GM19395 (cell line): ENCODE measurements around the gene CDH13.

Experiments
- ATAC-seq: cut with Tn5 transposase; IDR thresholded peaks from one replicate; pipeline ENCODE4 v1.9.1; 2021; ENCODE audit warnings: mild to moderate bottlenecking, moderate library complexity; ENCODE audit not compliant: unreplicated experiment

The CDH13 gene

DNA sequence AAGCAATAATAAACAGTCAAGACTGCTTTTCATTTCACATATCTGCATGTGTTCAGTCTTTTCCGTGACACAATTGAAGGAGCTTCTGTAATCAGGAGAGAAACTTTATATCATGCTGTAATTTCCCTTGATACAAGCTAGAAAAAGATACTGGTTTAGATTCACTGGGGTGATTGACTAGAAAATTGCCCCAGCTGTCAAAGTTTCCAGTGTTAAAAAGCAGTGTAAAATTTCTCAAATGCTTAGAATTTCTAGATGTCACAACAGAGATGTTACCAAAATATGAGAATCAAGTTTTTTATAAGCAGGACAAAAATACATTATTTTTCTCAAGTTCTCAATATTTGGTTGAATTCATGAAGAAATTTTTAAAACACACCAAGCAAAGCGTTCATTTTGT is 888.6 kb downstream of the CDH13 start:
- no peak for ATAC-seq

DNA sequence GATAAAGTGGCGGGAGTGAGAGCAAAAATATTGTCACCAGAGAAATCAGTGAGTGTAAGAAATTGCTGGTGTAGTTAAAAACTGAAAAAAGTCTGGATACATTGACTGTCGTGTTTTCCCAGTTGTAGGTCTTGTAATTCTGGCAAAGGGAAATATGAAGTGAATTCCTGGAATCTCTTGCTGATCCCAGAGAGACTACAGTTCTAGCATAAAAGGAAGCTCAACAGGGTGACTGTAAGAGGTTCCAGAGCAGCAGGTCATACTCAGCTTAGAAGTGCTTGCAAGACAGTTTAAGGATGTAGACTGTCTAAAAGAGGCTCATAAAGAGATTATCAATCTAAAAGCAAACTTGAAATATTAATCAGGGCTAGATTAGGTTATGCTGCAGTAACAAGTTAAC is 890.2 kb downstream of the CDH13 start:
- no peak for ATAC-seq

DNA sequence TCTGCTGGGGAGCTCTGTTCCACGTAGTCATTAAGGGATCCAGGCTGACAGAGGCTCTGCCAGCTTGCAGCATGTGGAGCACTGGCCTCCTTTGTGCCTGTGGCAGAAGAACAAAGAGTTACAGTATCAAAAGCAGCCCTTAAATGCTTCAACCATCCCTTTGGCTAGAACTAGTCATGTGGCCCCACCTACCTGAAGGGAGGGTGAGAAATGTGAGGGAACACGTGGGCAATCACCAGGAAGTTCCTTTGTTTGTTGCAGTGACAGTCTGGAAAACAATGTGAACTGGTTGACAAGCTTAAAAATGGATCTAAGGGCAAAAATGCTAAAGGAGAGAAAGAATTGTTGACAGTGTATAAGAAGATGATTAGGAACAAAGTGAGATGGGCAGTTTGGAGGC is 890.6 kb downstream of the CDH13 start:
- no peak for ATAC-seq

DNA sequence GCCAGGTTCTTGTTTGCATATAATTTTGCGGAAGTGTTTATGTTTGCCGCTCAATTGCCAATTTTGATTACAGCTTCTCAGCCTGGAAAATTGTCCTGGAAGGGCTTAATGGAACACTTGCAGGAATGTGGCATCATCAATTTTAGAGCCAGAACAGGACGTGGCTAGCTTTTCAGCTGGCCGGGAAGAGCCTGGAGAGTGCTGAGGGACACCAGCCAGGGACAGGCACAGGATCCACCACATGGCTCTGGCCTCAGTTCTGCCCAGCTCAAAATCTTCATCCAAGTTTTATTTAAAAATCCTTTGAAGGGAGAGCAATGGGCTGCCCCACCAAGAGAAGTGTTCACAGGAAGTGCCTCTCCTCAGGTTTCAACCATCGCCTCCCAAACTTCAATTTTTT is 893.8 kb downstream of the CDH13 start:
- ATAC-seq: no peak

DNA sequence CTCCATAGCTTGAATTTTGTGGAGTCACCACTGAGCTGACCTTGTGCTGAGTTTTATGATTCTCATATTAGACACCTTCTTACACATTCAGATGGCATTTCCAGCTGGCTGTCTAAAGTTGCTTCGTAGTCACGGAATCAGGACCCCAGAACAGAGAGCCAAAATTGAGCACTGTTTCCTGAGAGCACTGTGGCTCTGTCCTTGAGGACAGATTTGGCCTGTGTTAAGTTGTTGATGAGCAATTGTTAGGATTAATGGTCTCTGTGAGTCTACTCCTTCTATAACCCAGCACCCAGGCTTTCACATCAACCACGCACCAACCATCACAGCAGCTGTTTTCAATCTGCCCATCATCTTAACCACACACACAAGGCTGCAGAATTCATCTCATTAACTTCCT is 903.5 kb downstream of the CDH13 start:
- no peak for ATAC-seq

DNA sequence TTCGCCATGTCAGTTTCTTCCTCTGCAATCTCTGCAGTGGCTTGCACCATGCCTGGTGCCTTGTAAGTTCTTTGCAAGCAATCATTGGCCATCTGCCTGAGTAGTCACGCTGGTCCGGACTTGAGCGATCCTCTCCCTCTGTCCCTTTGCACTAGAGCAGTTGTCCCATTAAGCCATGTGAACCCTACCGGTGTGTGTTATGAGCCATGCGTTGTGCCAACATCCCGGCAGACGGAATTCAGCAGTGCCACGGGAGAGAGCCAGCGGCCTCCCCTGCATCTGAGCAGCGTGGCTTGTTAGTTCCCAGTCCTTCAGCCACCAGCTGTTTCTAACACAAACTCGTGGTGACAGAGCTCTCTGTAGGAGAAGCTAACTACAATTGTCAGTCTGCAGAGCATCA is 905.9 kb downstream of the CDH13 start:
- ATAC-seq: no peak

DNA sequence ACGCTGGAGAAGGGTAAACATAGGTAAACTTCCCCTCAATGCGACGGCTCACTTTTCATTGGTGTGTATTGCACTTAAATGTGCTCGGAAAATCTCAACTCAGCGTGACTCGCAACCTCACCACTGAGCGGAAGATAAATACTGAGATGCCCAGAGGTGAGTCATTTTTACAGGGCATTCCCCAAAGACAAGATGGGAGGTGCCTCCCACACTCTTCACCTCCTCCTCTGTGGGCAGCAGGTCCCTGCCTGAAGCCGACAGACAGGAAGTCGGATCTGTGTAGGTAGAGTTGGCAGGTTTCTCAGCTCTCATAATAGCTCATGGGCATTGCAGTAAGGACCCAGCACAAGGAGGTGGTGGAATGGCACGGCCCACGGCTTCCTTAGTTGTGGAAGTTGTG is 906.4 kb downstream of the CDH13 start:
- no peak for ATAC-seq

DNA sequence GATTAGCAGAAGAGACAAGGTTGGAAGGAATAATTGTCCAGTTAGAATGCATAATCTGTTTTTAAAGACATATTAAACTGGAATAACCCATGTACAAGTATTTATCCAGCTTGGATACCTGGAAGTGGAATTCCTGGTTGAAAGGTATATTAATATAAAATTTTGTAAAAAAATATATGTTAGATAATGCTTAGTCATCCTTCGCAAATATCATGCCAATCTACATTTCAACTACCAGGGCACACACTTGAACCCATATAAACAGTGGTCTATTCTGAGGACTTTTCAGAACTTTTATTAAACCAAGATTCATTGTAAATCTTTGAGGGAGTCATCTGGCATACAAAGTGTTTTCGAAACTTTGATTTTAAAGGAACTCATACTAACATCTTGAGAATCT is 911.9 kb downstream of the CDH13 start:
- no peak for ATAC-seq

DNA sequence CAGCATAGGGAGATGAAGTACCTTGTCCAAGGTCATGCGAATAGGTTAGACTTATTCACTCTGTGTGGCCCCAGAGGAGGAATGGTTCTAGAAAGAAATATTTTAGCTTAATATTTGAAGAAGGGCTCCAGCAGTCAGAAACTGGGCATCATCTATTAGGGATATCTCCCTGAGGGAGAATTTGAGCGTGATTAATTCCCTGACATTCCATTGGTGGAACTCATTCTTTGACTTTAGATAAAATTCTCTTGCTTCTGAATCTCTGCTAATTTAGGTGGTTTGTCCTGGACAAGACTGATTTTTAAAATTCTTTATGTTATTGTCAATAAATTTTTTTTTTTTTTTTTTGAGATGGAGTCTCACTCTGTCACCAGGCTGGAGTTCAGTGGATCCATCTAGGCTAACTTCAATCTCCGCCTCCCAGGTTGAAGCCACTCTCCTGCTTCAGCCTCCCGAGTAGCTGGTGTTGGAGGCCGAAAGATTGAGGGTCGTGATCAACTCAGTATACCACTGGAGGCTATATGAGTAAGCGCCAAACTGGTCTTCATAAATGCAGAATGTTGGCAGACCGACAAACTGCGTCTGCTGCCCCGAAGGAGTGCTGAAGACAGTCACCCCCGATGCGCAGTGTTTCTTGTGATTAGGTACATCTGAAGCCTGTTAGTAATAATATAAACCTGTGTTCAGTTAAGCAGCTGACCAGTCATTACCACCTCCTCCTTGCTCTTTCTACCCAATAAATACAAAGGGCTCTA is 913.1 kb downstream of the CDH13 start:
- no peak for ATAC-seq

DNA sequence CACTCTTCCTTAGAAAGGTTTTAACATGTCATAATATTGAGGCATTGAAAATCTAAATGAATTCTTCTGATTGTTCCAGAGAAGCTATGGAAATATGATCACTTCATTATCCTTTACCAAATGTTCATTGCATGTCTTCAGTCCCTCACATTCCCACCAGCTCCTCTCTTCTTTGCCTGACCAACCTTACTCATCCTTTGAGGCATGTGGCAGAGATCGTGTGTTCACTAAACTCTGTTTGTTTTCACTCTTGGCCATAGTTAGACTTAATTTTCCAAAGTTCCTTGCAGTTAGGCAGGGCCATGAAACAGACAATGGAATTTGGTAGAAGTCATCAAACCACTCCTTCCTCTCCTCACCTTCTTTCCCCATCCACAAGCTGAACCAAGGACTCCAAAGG is 914.5 kb downstream of the CDH13 start:
- ATAC-seq: no peak

DNA sequence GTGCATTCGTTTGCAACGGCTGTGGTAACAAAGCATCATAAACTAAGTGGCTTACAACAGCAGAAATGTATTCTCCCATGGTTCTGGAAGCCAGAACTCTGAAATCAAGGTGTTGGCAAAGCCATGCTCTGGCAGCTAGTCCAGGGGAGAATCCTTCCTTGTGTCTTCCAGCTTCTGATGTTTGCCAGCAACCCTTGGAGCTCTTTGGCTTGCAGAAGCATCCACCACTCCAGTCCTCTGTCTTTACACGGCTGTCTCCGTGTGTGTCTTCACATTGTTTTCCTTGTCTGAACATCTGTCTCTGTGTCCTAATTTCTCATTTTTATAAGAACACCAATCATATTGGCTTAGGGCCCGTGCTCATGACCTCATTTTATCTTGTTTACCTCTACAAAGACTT is 915.7 kb downstream of the CDH13 start:
- no peak for ATAC-seq

DNA sequence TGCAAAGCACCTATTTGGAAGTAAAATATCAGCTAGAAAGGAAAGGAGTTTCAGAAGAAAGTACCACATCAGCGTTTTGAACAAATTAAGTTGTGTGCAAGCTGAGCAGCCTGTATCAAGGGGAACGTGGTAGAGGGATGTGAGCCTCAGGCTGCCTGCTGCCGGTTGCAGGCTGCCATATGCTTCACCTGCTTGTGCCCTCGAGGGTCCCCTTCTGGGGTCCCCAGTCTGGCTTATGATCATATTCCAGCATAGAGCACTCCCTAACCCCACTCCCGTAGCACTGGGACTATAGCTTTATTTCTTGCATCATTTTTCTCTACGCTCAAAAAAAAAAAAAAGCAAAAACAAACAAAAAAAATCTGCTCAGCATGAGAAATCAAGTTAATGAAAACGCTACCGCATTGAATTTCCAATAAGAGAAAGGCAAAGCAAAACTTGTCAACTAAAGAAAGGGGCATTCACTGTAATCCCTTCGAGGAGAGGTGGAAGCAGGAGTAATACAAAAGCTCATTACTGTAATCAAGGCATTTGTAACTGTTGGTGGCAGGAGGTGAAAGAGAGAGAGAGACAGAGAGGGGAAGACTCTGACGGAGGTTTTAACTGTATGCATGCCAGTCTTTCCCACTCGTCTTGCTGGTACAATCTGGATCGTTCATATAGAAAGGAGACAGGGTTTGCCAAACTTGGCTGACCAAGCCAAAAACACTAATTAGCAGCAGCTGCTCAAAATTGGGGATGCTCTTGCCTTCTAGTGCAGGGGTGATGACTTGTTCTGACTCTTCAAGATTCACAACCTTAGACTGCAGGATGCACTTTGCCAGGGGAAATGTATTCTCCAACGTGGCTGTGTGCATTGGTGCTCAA is 922.8 kb downstream of the CDH13 start:
- no peak for ATAC-seq

DNA sequence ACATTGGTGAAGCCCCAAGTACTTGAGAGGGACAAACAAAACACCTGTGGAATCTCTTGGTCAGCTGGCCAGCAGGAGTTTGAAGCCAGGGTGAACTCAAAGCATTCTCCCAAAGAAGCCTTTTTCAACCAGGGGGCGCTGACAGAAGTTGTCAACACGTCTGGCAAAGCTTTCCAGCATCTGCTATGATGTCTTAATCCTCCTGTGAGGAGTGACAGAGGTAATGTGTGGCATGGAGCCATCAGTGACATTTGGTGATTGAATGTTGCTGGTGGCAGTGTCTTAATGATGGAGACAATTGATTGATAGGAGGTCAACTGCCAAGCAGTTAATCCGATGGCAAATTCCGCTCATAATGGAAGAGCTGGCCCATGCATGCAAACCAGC is 923.4 kb downstream of the CDH13 start:
- no peak for ATAC-seq

DNA sequence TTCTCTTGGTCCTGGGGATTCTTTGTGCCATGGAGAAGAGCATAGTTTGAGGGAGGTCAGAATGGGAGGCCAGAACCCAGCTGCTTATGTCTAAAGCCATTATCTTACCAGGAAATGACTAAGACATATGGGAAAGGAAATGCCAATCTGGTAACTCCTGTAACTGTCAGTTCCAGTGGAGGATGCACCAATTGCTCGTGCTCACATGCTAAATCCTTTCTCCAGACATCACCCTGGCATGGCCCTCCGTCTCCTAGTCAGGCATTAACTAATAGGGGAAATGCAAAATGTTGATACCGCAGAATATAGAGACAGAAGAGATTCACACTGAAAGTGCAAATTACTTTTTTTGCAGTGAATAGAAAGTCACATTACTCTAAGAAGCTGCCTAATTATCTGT is 925.5 kb downstream of the CDH13 start:
- ATAC-seq: no peak

DNA sequence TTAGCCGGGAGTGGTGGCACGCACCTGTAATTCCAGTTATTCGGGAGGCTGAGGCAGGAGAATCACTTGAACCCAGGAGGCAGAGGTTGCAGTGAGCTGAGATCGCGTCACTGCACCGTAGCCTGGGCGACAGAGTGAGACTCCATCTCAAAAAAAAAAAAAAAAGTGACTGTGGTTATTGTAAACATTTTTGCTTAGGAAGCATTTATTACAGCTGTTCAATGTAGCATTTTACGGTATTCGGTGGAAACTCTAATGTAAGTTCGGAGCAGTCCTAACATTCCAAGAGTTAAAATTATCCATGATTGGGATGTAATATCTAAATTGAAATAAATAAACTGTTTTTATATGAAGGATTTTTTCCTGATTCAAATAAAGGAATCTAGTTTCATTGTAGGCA is 926.2 kb downstream of the CDH13 start:
- ATAC-seq: no peak

DNA sequence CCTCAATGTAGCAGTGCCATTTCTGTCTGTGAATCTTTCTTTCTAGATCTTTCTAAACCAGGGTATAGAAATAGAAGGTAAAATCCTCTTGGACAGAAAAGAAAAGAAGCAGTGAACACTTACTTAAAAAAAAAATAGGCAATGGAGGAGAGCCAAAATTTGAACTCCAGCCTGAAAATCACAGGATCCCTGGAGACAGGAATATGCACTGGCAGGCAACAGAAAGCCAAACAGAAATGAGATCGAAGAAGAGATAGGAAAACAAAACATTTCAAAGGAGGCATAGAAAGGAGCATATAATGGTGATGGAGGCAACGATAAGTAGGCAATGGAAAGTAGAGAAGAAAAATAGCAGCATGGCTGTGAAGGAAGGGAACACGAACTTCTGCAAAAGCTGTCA is 927.3 kb downstream of the CDH13 start:
- no peak for ATAC-seq

DNA sequence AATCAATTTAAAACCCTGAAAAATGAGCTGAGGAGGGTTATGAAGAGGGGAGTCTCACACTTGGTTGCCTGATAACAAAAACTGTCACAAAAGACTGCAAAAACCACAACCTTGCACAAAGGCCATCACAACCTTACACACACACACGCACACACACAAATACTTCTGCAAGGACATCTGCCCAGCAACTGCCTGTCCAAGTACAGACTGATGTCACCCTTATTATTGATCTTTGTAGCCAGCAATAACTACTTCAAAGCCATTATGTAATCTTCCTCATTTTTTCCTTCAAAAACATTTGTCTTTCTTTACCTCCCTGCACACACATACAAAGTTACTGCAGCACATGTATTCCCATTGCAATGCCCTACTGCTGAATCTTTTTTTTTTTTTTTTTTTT is 927.8 kb downstream of the CDH13 start:
- ATAC-seq: no peak

DNA sequence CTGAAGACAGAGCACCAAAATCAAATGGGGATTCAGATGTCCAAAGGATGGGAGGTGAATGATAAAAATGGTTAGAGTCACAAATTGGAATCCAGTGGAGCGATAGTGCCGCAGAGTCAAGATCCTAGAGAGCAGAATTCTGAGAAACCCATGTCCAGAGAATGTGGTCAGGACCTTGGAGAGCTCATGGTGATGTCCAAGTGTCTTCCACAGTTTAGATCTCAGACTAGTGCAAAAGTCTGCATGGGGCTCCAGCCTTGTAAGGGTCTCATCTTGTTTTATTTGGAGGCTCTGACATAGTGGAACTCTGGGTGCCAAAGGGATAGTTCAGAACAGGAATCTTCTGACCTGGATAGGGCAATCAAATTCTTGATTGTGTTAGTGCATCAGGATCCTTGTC is 935.1 kb downstream of the CDH13 start:
- ATAC-seq: no peak

DNA sequence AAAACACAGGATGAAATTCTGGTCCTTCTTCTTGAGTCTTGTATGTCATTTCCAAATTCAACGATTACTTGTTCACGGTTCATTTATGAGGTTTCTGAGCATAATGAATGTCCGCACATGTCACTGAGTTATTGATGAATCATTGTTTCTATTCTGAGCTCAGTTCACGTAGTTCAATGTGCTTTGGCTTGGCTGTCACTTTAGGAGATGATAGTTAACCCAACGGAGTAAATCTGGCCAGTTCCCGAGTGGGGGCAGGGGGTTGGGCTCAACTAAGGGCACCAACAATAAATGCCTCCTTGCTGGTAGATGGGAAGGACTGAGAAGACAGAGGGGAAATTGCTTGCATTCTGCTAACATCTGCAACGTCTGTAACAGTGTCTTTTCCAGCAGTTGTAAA is 941.6 kb downstream of the CDH13 start:
- ATAC-seq: no peak

DNA sequence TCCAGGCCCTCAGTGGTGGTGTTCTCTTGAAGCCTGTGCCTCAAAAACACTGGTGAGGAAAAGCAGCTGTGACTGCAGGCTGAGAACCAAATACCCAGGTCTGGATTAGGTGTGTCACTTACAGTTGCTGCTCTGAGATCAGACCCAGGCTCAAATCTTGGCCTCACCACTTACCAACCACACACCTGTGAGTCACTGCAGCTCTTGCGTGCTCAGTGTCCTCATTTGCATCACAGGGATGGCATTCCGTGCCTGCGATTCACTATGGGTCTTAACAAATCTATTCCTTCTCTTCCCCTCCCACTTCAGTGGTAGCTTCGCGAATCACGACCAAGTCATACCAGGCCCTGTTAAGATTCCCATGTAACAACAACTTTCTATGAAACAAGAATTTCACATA is 947.6 kb downstream of the CDH13 start:
- ATAC-seq: no peak

DNA sequence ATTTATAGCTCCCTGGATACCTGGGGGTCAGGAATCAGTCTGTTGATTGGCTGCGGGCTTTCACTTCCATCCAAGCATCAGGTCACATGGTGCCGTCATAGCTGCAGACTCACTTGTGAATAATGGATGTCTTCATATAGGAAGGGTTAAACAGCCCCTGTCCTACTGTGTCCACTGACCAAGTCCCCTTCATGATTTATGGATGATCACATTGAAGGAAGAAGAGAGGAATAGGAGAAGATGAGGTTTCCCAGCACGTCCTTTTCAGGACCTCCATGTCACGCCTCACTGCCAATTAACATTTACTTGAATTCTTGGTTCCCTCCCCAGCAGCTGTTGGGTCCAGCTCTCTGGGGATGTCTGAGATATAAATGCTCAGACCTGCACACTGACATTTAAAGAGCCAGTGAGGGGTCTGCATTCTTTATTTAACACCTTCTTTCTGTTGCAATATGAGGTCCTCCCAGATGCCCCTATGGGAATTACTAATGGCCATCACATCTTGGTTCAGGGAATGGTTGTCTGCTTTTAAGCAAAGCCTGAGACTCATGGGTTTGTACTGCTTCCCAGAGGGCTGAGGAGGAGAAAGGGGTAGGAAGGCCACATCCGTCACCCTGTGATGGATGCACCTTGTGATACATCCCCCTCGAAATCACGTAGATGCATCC is 950.4 kb downstream of the CDH13 start:
- no peak for ATAC-seq

DNA sequence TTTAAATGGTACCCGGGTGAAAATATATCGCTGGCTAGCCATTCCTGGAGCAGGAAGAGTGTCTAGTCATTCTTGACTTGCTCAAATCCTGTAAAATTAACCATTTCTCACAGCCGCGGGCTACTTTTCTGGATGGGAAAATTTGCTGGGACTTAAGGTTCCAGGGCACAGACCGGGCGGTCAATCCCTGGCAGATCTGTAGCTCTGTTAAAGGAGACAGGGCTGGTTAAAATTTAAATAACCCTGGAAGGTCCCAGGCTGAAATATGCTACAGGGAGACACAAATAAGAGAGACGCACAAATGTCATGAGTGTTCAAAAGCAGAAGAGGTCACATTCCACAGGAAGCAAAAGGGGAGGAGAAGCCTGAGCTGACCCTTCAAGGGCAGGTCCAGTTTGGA is 951.4 kb downstream of the CDH13 start:
- no peak for ATAC-seq
